HEK293T (cell line): Measurements from ENCODE around the gene BCL2L11.

Experiments used
- CTCF ChIA-PET: fragments of 350-600 bp; formaldehyde crosslinking; extraction: SDS; loops from one replicate; lab custom pipeline; 2021; ENCODE audit warnings: antibody characterized with exemption, inconsistent platforms; lab: Yijun Ruan, JAX
- POLR2A ChIA-PET: fragments of 350-600 bp; formaldehyde crosslinking; extraction: SDS; loops from one replicate; lab custom pipeline; 2020; ENCODE audit warnings: antibody characterized with exemption, inconsistent platforms; lab: Yijun Ruan, JAX
- DNase-seq: peaks from one replicate; pipeline ENCODE4 v3.0.0; 2012; ENCODE audit warnings: mixed read lengths; ENCODE audit errors: extremely low spot score
- ARNT ChIP-seq: fragments of 450-650 bp; IDR thresholded peaks from 2 replicates; pipeline ENCODE4 v1.6.1; 2017; ENCODE audit warnings: mild to moderate bottlenecking
- BHLHE40 ChIP-seq: fragments of 450-650 bp; IDR thresholded peaks from 2 replicates; pipeline ENCODE4 v1.6.1; 2016; ENCODE audit warnings: mild to moderate bottlenecking, moderate library complexity, borderline replicate concordance
- CTBP1 ChIP-seq: fragments of 450-650 bp; IDR thresholded peaks from 2 replicates; pipeline ENCODE4 v1.6.1; 2016; ENCODE audit warnings: borderline replicate concordance
- ELF4 ChIP-seq: fragments of 450-650 bp; IDR thresholded peaks from 2 replicates; pipeline ENCODE4 v1.6.1; 2017; ENCODE audit warnings: antibody characterized with exemption
- FOXA1 ChIP-seq: fragments of 450-650 bp; IDR thresholded peaks from 2 replicates; pipeline ENCODE4 v1.6.1; 2016; ENCODE audit warnings: mild to moderate bottlenecking
- FOXK2 ChIP-seq: fragments of 450-650 bp; IDR thresholded peaks from 2 replicates; pipeline ENCODE4 v1.6.1; 2016; ENCODE audit warnings: mild to moderate bottlenecking
- FOXM1 ChIP-seq: fragments of 450-650 bp; IDR thresholded peaks from 2 replicates; pipeline ENCODE4 v1.6.1; 2017; ENCODE audit warnings: mild to moderate bottlenecking, borderline replicate concordance
- HDGF ChIP-seq: fragments of 450-650 bp; IDR thresholded peaks from 2 replicates; pipeline ENCODE4 v1.6.1; 2017; ENCODE audit warnings: antibody characterized with exemption, borderline replicate concordance
- L3MBTL2 ChIP-seq: fragments of 450-650 bp; conservative IDR thresholded peaks from 2 replicates; pipeline ENCODE4 v1.6.1; 2016; ENCODE audit warnings: mild to moderate bottlenecking
- LEF1 ChIP-seq: fragments of 450-650 bp; IDR thresholded peaks from 2 replicates; pipeline ENCODE4 v1.6.1; 2017; ENCODE audit warnings: mild to moderate bottlenecking, borderline replicate concordance
- NFRKB ChIP-seq: fragments of 450-650 bp; IDR thresholded peaks from 2 replicates; pipeline ENCODE4 v1.6.1; 2016; ENCODE audit warnings: mild to moderate bottlenecking, moderate library complexity
- PKNOX1 ChIP-seq: fragments of 450-650 bp; IDR thresholded peaks from 2 replicates; pipeline ENCODE4 v1.6.1; 2016
- SP1 ChIP-seq: fragments of 450-650 bp; IDR thresholded peaks from 2 replicates; pipeline ENCODE4 v1.6.1; 2017
- SUZ12 ChIP-seq: fragments of 450-650 bp; IDR thresholded peaks from 2 replicates; pipeline ENCODE4 v1.6.1; 2016; ENCODE audit warnings: mild to moderate bottlenecking
- TARDBP ChIP-seq: fragments of 450-650 bp; IDR thresholded peaks from 2 replicates; pipeline ENCODE4 v1.6.1; 2016
- ZNF384 ChIP-seq: fragments of 450-650 bp; IDR thresholded peaks from 2 replicates; pipeline ENCODE4 v1.6.1; 2016

The BCL2L11 gene

GRCh38 chr2:111145951-111146350 is 25.2 kb downstream of the BCL2L11 start:
- ChIA-PET CTCF (interaction anchor here (3.4 kb wide), 1 partner anchor 12 kb away, joined by 13 read pairs; no protein-coding TSS in a partner anchor), POLR2A (no interaction called here)
- no peak for DNase-seq
- no peak for TF ChIP-seq ELF4
- no peak for TF ChIP-seq HDGF
- no peak for TF ChIP-seq ZNF384
- TF ChIP-seq PKNOX1, result no peak
- no peak for TF ChIP-seq FOXK2
- TF ChIP-seq FOXM1, result no peak
- TF ChIP-seq CTBP1, result no peak
- no peak for TF ChIP-seq LEF1
- TF ChIP-seq SP1, result no peak
- TF ChIP-seq SUZ12, result no peak
- no peak for TF ChIP-seq NFRKB

DNA sequence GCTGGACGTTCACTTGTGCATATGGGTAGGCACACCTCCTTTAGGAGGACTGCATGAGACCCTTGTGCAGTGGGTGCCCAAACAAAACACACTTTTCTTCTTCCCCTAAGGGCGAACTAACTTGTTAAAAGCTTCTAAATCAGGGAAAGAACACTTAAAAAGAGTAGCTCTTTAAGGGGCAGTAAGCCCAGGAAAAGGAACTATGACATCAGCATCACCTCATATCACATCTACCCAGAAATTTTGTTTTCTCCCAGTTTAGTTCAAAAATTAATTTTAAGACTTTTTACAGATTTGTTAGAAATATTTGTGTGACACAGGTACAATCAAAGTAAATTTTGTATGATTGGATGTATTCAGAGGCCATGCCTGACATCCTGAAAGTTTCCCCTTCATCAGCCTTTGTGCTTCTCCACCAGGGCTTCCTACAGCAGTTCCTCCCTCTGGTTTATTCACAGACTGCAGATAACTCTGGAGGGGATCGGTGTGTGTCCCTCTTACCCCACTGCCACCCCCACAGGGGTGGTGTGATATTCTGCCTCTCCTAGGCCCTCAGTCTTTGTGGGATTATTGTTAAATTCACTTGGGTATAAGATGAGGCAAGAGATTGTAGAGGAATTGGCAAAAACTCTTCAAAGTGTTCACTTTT is 27.6 kb downstream of the BCL2L11 start:
- POLR2A ChIA-PET, result interaction anchor here (1.2 kb wide), 2 partner anchors 11 to 27 kb away, joined by 3 read pairs; partner anchors contain the start of gene BCL2L11
- CTCF ChIA-PET, result interaction anchor here (0.8 kb wide), 1 partner anchor 21 kb away, joined by 3 read pairs; no protein-coding TSS in a partner anchor
- DNase-seq, result no peak
- no peak for TF ChIP-seq ELF4
- no peak for TF ChIP-seq NFRKB
- no peak for TF ChIP-seq CTBP1
- no peak for TF ChIP-seq ZNF384
- no peak for TF ChIP-seq L3MBTL2
- TF ChIP-seq BHLHE40, result no peak
- TF ChIP-seq SP1, result no peak
- no peak for TF ChIP-seq FOXM1
- TF ChIP-seq HDGF, result no peak
- no peak for TF ChIP-seq TARDBP
- no peak for TF ChIP-seq SUZ12
- TF ChIP-seq FOXA1, result no peak

GRCh38 chr2:111148925-111149324 is 28.2 kb downstream of the BCL2L11 start:
- no peak for DNase-seq
- ChIA-PET CTCF (interaction anchor here (0.6 kb wide), 1 partner anchor 376 kb away, joined by 3 read pairs; no protein-coding TSS in a partner anchor), POLR2A (interaction anchor here (1.2 kb wide), 1 partner anchor 10 kb away, joined by 3 read pairs; no protein-coding TSS in a partner anchor)
- TF ChIP-seq FOXK2, result no peak
- TF ChIP-seq L3MBTL2, result no peak
- no peak for TF ChIP-seq ELF4
- no peak for TF ChIP-seq BHLHE40
- TF ChIP-seq CTBP1, result no peak
- no peak for TF ChIP-seq FOXM1
- no peak for TF ChIP-seq ARNT
- no peak for TF ChIP-seq LEF1
- TF ChIP-seq HDGF, result no peak
- no peak for TF ChIP-seq SP1
- TF ChIP-seq FOXA1, result no peak
- no peak for TF ChIP-seq TARDBP
- TF ChIP-seq PKNOX1, result no peak
- no peak for TF ChIP-seq NFRKB
- no peak for TF ChIP-seq SUZ12
- no peak for TF ChIP-seq ZNF384

- ChIA-PET POLR2A (no interaction called here), CTCF (no interaction called here)
- DNase-seq, result no peak
- TF ChIP-seq BHLHE40 (no peak), PKNOX1 (no peak), FOXK2 (no peak), SP1 (no peak), TARDBP (no peak), FOXM1 (no peak), LEF1 (no peak), ZNF384 (no peak), SUZ12 (no peak)
These were observed 29.3 kb downstream of the BCL2L11 start for GRCh38 chr2:111149882-111150455.

DNA sequence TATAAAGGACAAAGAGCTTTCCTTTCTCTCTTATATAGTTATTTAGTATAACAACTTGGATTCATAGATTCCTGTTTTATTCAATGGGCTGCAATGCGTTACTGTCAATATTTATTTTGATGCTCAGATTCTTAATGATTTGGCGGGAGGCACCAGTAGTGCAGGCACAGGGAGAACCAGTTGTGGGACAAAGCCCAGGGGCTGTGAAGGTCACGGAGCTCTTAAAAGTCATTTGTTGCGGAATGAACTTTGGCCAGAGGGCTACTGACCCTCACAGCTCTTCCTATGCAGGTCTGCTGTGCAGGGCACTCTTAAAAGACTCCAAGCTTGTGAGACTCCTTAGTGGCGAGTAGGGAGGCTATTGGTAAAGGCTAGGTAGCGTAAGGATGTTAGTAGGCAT is 34.0 kb downstream of the BCL2L11 start:
- ChIA-PET POLR2A (no interaction called here), CTCF (no interaction called here)
- TF ChIP-seq FOXK2 (no peak), SUZ12 (no peak), HDGF (no peak), ZNF384 (no peak), CTBP1 (no peak), L3MBTL2 (no peak), ARNT (no peak), FOXM1 (no peak), ELF4 (no peak), BHLHE40 (no peak), SP1 (no peak), PKNOX1 (no peak), TARDBP (no peak), NFRKB (no peak), LEF1 (no peak), FOXA1 (no peak)
- DNase-seq, result no peak
